ENCODE measurements around the gene TRPM1. TPM values are rescaled to one million over a fixed set of nuclear protein-coding genes. Genes with fewer than 3 reads are reported as not detected.

TRPM1 gene
- total RNA-seq, 4 donors from 2014 or later: not detected

DNA sequence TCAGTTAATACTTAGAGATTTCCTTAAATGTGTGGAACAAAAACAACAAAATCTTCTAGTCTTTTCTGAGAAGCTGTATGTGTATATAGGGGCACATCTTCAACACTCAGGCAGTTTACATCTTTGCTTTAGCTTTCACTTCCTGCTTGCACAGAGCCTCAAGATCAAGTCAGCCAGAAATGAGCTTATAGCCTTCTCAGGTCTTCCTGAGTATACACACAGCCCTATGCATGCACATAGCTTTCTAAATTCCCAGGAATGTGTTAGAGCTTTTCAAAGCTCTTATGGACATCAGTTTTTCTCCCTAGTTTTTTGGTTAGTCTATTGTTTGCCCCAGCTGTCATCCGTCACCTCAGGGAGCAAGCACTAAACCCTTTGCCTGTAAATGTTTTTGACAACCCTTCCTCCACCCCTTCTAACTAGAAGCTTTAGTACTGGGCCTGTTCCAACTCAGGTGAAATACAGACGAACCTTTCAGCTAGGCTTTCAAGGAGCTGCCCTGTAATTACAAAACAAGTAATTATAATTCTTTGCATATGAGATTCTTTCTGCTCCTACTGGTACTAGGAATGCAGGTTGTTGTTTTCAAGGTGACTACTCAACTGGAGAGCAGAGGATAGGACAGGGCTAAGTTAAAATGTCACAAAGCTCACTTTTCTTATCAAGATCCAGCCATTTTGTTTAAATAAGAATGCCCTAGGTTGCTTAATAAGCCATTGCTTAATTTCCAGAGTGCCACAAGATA, 87.5 kb downstream of the TRPM1 start:
- no peak for TF ChIP-seq POLR2A (IDR thresholded peaks at IDR 0.05; ENCODE audit: low read depth)
- TF ChIP-seq POLR2AphosphoS5 (IDR thresholded peaks at IDR 0.05): no peak
- no peak for TF ChIP-seq EP300 (IDR thresholded peaks at IDR 0.05)
- TF ChIP-seq, protein P1, sequence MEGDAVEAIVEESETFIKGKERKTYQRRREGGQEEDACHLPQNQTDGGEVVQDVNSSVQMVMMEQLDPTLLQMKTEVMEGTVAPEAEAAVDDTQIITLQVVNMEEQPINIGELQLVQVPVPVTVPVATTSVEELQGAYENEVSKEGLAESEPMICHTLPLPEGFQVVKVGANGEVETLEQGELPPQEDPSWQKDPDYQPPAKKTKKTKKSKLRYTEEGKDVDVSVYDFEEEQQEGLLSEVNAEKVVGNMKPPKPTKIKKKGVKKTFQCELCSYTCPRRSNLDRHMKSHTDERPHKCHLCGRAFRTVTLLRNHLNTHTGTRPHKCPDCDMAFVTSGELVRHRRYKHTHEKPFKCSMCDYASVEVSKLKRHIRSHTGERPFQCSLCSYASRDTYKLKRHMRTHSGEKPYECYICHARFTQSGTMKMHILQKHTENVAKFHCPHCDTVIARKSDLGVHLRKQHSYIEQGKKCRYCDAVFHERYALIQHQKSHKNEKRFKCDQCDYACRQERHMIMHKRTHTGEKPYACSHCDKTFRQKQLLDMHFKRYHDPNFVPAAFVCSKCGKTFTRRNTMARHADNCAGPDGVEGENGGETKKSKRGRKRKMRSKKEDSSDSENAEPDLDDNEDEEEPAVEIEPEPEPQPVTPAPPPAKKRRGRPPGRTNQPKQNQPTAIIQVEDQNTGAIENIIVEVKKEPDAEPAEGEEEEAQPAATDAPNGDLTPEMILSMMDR (IDR thresholded peaks at IDR 0.05): no peak
- H3K36me3 ChIP-seq: no peaks in the 10 kb centered on the region
- peaks cover 0 to 25% (median 21%) of the 10 kb centered on the region in 4 donors for H3K9me3 ChIP-seq
- H3K27me3 ChIP-seq: no peaks in the 10 kb centered on the region
- WGBS: 61% methylated on average over 2 of the region's 2 CpGs
- H3K4me3 ChIP-seq: no peak overlapping the region
- H3K4me1 ChIP-seq: no peaks in the 10 kb centered on the region
- DNase-seq (ENCODE audit: extremely low spot score): no peak
- H3K27ac ChIP-seq (replicated peaks in 1 of 4): no peak overlapping the region
- intact Hi-C loops (cut with DNase I): no loop called here

DNA sequence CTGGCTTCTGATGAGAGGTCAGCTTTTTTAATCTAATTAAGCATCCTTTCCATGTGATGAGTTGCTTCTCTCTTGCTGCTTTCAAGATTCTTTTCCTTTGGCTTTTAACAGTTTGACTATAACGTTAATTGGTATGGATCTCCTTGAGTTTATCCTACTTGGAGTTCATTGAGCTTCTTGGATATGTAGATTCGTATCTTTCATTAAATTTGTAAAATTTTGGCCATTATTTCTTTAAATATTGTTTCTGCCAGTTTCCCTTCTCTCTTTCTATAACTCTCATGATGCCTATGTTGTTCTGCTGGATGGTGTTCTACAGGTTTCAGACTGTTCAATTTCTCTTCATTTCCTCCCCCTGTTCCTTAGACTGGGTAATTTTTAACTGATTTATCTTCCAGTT, 89.1 kb downstream of the TRPM1 start:
- intact Hi-C loops (cut with DNase I): no loop called here
- peaks cover 0 to 25% (median 21%) of the 10 kb centered on the region in 4 donors for H3K9me3 ChIP-seq
- H3K27ac ChIP-seq (replicated peaks in 1 of 4): no peak overlapping the region
- no peak overlapping the region for H3K4me3 ChIP-seq
- no peaks in the 10 kb centered on the region for H3K4me1 ChIP-seq
- WGBS: 91% methylated on average over 2 of the region's 2 CpGs
- H3K36me3 ChIP-seq: no peaks in the 10 kb centered on the region
- DNase-seq (ENCODE audit: extremely low spot score): no peak
- H3K27me3 ChIP-seq: no peaks in the 10 kb centered on the region
- TF ChIP-seq EP300 (IDR thresholded peaks at IDR 0.05) (no peak), POLR2AphosphoS5 (IDR thresholded peaks at IDR 0.05) (no peak), POLR2A (IDR thresholded peaks at IDR 0.05; ENCODE audit: low read depth) (no peak)
- TF ChIP-seq, protein P1 (IDR thresholded peaks at IDR 0.05): no peak

DNA sequence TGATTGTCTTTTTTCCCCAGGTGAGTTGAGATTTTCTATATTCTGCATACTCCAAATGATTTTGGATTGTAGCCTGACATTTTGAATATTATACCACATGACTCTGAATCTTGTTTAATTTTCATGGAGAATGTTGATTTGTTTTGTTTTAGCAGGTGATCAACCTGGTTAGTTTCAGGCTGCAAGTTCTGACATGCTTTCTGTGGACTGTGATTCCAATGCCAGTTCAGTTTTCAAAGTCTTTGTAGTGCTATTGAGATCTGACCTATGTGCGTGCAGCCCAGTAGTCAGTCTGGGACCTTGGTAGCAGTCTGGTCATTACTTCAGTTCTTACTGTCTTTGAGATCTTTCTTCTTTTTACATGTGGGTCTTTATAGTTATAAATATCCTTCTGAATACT, 91.5 kb downstream of the TRPM1 start:
- no peak for DNase-seq (ENCODE audit: extremely low spot score)
- Histone ChIP-seq H3K9me3 (peaks cover 0 to 25% (median 21%) of the 10 kb centered on the region in 4 donors), H3K4me3 (no peak overlapping the region), H3K36me3 (no peaks in the 10 kb centered on the region), H3K27me3 (no peaks in the 10 kb centered on the region), H3K27ac (replicated peaks in 1 of 4) (no peak overlapping the region), H3K4me1 (peaks cover 0 to 2% (median 0%) of the 10 kb centered on the region in 4 donors)
- intact Hi-C loops (cut with DNase I): no loop called here
- TF ChIP-seq, protein P1 (IDR thresholded peaks at IDR 0.05): no peak
- TF ChIP-seq POLR2AphosphoS5 (IDR thresholded peaks at IDR 0.05) (no peak), EP300 (IDR thresholded peaks at IDR 0.05) (no peak), POLR2A (IDR thresholded peaks at IDR 0.05; ENCODE audit: low read depth) (no peak)
- 95% methylated on average over 1 of the region's 1 CpG for WGBS

DNA sequence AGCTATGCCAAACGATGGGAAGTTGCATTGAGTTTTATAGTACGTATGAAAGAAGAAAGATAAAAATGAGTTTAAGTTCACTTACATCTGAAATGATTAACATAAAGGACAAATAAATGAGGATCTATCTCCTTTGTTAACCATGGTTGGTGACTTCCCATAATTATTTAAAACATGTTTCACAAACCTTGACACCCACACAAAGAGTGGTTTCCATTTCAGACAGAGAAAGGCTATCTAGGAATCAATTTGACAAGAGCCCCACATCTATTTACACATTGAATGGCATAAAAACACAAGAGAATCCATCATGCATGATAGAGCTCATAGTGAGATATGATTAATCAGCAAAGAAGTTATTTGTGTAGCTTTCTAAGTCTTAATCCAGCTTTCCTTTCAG, 95.9 kb downstream of the TRPM1 start:
- peaks cover 0 to 6% (median 0%) of the 10 kb centered on the region in 4 donors for H3K4me1 ChIP-seq
- intact Hi-C loops (cut with DNase I): no loop called here
- 79% methylated on average over 2 of the region's 2 CpGs for WGBS
- H3K36me3 ChIP-seq: no peaks in the 10 kb centered on the region
- DNase-seq (ENCODE audit: extremely low spot score): no peak
- TF ChIP-seq, protein P1 (IDR thresholded peaks at IDR 0.05): no peak
- TF ChIP-seq POLR2AphosphoS5 (IDR thresholded peaks at IDR 0.05): no peak
- no peak for TF ChIP-seq EP300 (IDR thresholded peaks at IDR 0.05)
- no peak for TF ChIP-seq POLR2A (IDR thresholded peaks at IDR 0.05; ENCODE audit: low read depth)
- H3K27me3 ChIP-seq: peaks cover 0 to 12% (median 0%) of the 10 kb centered on the region in 4 donors
- no peaks in the 10 kb centered on the region for H3K9me3 ChIP-seq
- no peak overlapping the region for H3K27ac ChIP-seq (replicated peaks in 1 of 4)
- H3K4me3 ChIP-seq: no peak overlapping the region
